GM12873 (cell line): ENCODE results near the gene TMEM114.

Source experiments
- TF ChIP-seq, protein P1 (sequence below): IDR thresholded peaks from 2 replicates; pipeline ENCODE4 v1.5.1; 2012; ENCODE audit warnings: low read depth, mild to moderate bottlenecking, moderate library complexity, low read length, control low read depth; ENCODE audit not compliant: insufficient read depth; ENCODE audit errors: missing control alignments

The TMEM114 gene

GRCh38 chr16:8551388-8552332, 38.7 kb downstream of the TMEM114 start:
- TF ChIP-seq, protein P1, sequence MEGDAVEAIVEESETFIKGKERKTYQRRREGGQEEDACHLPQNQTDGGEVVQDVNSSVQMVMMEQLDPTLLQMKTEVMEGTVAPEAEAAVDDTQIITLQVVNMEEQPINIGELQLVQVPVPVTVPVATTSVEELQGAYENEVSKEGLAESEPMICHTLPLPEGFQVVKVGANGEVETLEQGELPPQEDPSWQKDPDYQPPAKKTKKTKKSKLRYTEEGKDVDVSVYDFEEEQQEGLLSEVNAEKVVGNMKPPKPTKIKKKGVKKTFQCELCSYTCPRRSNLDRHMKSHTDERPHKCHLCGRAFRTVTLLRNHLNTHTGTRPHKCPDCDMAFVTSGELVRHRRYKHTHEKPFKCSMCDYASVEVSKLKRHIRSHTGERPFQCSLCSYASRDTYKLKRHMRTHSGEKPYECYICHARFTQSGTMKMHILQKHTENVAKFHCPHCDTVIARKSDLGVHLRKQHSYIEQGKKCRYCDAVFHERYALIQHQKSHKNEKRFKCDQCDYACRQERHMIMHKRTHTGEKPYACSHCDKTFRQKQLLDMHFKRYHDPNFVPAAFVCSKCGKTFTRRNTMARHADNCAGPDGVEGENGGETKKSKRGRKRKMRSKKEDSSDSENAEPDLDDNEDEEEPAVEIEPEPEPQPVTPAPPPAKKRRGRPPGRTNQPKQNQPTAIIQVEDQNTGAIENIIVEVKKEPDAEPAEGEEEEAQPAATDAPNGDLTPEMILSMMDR = no peak

DNA sequence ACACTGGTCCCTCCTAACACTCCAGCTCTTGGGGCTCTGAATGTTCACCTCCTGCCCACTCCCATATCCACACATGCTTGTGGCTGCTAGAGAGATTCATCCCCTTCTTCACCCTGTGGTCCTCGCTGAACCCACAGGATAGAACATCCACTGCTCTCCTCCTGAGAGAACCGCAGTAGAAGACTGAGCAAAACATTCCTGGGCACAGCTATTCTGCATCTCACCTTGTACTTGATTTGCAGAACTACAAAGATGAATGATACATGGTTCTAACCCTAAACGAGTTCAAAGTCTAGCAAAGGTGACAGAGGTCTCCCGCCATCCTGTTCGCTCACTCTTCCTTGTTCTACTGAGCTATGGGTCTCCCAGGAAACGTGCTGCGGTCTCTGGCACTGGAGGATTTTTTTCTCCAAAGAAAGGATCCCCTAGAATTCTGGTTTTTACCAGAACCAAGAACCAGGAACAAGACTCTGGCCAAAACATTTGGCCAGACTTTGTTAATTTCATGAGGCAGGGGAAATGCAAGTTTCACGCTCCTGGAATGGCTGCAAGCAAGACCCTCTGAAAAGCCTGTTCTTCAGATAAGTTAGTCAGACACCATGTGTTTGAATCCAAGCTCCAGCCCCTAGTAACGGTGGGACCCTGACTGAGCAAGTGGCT, 39.5 kb downstream of the TMEM114 start:
- TF ChIP-seq, protein P1 = no peak

GRCh38 chr16:8549843-8550412, 40.4 kb downstream of the TMEM114 start:
- TF ChIP-seq, protein P1 = no peak

GRCh38 chr16:8548166-8548565, 42.1 kb downstream of the TMEM114 start:
- TF ChIP-seq, protein P1 = no peak

DNA sequence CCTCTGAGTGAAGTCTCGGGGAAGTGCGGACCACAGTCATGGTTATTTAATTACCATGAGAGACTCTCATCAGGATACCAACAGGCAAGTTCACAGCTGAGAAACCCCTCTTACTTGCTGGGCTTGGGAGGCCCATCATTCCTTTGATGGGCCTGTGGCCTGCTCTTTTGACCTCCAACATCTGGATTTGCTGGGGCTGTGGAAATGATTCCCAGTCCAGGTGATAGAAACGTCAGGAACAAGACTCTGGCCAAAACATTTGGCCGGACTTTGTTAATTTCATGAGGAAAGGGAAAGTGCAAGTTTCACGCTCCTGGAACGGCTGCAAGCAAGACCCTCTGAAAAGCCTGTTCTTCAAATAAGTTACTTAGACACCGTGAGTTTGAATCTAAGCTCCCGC, 42.5 kb downstream of the TMEM114 start:
- TF ChIP-seq, protein P1 = no peak

- TF ChIP-seq, protein P1 = no peak
Measured at GRCh38 chr16:8544406-8544805, 45.9 kb downstream of the TMEM114 start.

GRCh38 chr16:8543258-8543657, 47.1 kb downstream of the TMEM114 start:
- TF ChIP-seq, protein P1 = no peak
